GM19238 (cell line): Measurements from ENCODE around the gene RPS27.

ENCODE experiments used
- DNase-seq: peaks from one replicate; pipeline ENCODE4 v3.0.0; 2011; ENCODE audit warnings: low spot score; ENCODE audit not compliant: insufficient read length

The RPS27 gene

GRCh38 chr1:153990468-153991150 is at the start of gene RPS27:
RPS27 (plus strand) TSS chr1:153990762; CDS start chr1:153990797, 35 bp downstream.
- peak; percentile 79 for DNase-seq

- no peak for DNase-seq
These were observed 48.5 kb upstream of the RPS27 start for GRCh38 chr1:153941826-153942725.

- no peak for DNase-seq
These were observed 47.6 kb upstream of the RPS27 start for GRCh38 chr1:153942766-153943549.

GRCh38 chr1:153944005-153944826 is 46.3 kb upstream of the RPS27 start:
- no peak for DNase-seq

GRCh38 chr1:153944827-153945117 is 45.8 kb upstream of the RPS27 start:
- no peak for DNase-seq

- DNase-seq: peak; percentile 87
These were observed 45.3 kb upstream of the RPS27 start for GRCh38 chr1:153945131-153945794.

GRCh38 chr1:153945795-153946621 is 44.6 kb upstream of the RPS27 start:
- peak; percentile 96 for DNase-seq

GRCh38 chr1:153946622-153947241 is 43.8 kb upstream of the RPS27 start, which contains the start of gene DENND4B:
DENND4B (minus strand) TSS chr1:153946718; CDS start chr1:153944374, 2,344 bp downstream.
- peak; percentile 99 for DNase-seq

GRCh38 chr1:153951183-153951582 is 39.4 kb upstream of the RPS27 start:
- DNase-seq: no peak

- DNase-seq: no peak
These were observed 38.8 kb upstream of the RPS27 start for GRCh38 chr1:153951801-153952200.

GRCh38 chr1:153953859-153954365 is 36.6 kb upstream of the RPS27 start:
- no peak for DNase-seq

- DNase-seq: no peak
These were observed 35.7 kb upstream of the RPS27 start for GRCh38 chr1:153954826-153955225.

- DNase-seq: no peak
These were observed 33.4 kb upstream of the RPS27 start for GRCh38 chr1:153956997-153957715.

- peak; percentile 50 for DNase-seq
These were observed 32.8 kb upstream of the RPS27 start for GRCh38 chr1:153957744-153958110.

- DNase-seq: peak; percentile 96
These were observed 32.2 kb upstream of the RPS27 start, which contains the start of gene CRTC2 for GRCh38 chr1:153958111-153958960. CRTC2 (minus strand) TSS chr1:153958612; CDS start chr1:153958497, 115 bp downstream.

GRCh38 chr1:153958961-153959260 is 31.7 kb upstream of the RPS27 start:
- no peak for DNase-seq

GRCh38 chr1:153959454-153959853 is 31.1 kb upstream of the RPS27 start:
- no peak for DNase-seq
